Parietal lobe (tissue), 2 donors: ENCODE results near the gene SLC1A3. TPM values are rescaled to one million over a fixed set of nuclear protein-coding genes. Genes with fewer than 3 reads are reported as not detected.

Source experiments
- small RNA-seq: library from RNA; depleted of rRNA; stranded (forward); fragments of <200 nt; gene quantifications from one replicate; pipeline ENCODE3, GENCODE V24; 2014; ENCODE audit warnings: low replicate concordance
- total RNA-seq: library from RNA; depleted of rRNA; stranded (reverse); fragments of >200 nt; gene quantifications from one replicate; pipeline ENCODE4 v1.2.3, GENCODE V29; 2014

SLC1A3 gene
- 231 TPM for total RNA-seq

DNA sequence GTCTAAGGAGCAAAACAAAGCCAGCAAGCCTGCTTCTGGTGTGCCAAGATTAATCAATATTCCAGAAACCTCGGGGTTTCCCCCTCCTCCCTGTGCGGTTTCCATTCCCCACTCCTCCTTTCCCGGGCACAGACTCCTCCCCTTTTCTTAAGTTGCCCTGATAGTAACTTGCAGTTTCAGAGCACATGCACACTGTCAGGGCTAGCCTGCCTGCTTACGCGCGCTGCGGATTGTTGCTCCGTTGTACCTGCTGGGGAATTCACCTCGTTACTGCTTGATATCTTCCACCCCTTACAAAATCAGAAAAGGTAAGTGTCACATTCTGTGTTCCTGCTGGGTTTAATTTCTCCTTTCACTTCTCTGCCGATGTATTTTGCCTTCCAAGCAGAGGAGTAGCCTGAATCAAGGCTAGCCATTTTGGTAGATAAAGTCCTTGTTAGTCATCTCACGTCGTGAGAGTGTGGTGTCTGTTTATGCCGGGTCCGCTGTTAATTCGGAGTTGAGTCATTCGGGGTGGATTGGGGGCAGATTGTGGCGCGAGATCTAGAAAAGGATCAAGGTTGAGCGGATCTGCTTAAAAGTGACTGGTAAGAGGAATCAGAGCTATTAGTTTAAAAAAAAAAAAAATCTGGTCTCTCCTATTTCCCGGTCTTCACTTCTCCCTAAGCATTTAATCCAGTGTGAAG lies at the start of gene SLC1A3:
TSS of gene SLC1A3 (plus strand) at position 179 of the 686 bp plus-strand sequence. CDS start 1,818 bp downstream, outside the sequence.

Small RNAs within 50 kb of the gene (small RNA-seq; reads per million reads assigned to genes)
- gene AC010631.1, result not detected
